Fibroblast of gingiva (primary cell): ENCODE data around the gene NFE2L2.
A peak's percentile ranks its signal among the peaks of the same experiment; 100 is the strongest.
"Not testable (repeated sequence)": the region's sequence is repeated elsewhere in the genome, so short reads cannot be mapped to it uniquely, and the experiment has no call there.

Experiments used
- DNase-seq: peaks from one replicate; pipeline ENCODE4 v3.0.0-alpha.2; 2011; ENCODE audit warnings: low read depth

The NFE2L2 gene

DNA sequence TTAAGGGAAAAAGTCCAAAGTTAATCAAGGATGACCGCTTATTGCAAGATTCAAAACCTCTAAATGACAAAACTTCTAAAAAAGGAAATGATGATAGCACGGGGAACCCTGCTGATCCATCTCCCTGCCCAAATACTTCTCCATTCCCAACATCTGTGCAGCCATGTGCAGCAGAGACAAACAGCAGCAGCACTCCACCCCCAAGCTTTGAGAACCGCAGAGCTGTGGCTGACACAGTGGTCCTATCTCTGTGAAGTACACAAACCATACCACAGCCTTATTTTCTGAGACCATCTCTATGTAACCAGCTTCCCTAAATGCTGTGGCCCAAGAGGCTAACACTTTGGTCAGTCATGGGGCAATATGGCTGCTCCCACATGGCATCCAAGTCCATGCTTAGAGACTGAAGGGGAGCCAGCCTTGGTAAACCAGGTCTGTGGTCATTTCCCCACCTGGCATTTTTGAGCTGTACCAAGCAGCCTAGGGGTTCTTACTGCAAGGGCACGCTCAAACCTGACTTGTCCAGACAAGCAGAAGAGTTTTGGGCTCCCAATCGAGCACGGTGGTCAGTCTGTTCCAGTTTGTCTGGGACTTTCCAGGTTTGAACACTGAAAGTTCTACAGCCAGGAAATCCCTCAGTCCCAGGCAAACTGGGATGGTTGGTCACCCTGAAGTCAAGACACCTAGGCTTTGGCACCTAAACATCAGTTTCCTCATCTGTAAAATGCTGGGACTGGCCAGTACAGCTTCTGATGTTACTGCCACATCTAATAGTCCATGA, 17.1 kb upstream of the NFE2L2 start:
- peak; percentile 33 for DNase-seq

- DNase-seq, result no peak
Observed at GRCh38 chr2:177279847-177280246, 15.3 kb upstream of the NFE2L2 start.

DNA sequence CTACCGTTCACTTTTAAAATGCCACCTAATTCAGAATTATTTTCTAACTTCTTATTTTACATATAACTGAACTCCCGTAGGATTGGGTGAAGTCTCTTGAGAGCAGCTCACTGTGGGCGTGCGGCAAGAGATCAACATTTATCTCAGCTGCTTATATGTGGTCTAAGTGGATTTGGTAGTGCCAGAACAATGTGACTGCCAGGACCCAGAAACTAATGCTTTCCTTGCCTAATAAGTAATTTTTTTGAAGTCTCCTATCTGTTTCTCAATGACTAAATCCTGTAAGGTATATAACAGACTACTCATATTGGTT, 11.2 kb upstream of the NFE2L2 start:
- DNase-seq, result peak; percentile 69

DNA sequence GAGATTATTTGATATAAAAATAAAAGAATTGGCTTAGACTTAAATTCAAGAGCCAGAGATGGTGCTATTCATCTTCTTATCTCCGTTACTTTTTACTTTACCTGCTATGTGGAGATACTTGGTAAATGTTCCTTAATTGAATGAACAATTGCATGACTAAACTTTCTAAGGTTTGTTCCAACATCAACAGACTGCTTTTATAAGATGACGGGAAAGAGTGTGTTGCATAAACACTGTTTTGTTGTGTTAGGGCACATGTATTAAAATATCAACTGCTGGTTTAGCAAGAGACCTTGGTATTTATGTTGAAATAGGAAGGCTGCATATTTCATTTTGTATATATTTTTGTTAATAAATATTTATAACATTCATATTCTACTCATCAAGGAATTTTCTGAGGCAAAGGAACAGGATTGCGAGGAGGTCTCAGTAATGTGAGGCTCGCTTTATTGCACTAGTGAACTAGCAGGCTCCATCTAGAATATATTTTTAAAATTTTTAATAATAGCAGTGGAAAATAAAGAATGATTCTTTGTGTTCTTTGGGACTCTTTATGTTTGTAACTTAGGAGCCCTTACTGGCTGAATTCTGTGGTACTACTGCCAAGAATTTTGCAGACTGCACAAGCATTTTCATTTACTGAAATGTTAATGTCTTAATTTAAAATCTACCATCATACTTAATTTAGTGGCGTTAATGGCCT, 10.7 kb upstream of the NFE2L2 start:
- DNase-seq, result peak; percentile 93

DNA sequence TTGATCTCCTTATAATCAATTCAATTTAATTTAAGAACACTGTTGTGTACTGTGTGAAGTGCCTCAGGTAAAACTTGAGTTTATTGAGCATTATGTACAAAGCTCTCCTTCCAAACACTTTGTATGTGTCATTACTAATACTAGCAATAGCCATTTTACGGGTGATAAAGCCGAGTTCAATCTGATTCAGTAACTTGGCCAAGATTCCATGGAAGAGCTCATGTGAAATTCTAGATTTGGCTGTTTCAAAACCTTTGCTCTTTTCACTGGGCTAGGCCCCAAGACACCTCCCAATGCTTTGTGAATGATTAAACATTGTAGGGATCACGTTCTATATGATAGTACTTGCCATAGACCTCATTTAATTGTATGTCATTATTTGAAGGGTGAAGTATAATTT, 8.9 kb upstream of the NFE2L2 start:
- DNase-seq, result peak; percentile 72

GRCh38 chr2:177272765-177273164, 8.2 kb upstream of the NFE2L2 start:
- no peak for DNase-seq

- DNase-seq, result no peak
Observed at GRCh38 chr2:177271981-177272666, 7.6 kb upstream of the NFE2L2 start.

GRCh38 chr2:177270531-177270930, 6.0 kb upstream of the NFE2L2 start:
- no peak for DNase-seq

DNA sequence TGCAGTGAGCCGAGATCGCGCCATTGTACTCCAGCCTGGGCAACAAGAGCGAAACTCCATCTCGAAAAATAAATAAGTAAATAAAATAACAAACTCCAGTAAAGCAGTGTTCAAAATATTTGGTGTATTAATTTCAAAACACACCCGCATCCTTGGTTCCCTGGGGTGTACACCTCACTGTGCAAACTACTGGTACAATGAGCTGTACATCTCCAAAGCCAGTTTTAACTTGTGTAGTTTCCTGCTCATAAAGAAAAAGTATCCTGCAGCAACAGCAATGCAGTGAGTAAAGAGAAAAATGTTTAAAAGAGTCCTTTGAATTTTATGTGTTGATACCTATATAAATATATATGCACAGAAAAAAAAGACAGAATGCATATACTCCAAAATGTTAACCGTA, 4.4 kb upstream of the NFE2L2 start:
- DNase-seq, result no peak

- DNase-seq, result no peak
Observed at GRCh38 chr2:177268187-177268871, 3.8 kb upstream of the NFE2L2 start.

GRCh38 chr2:177266955-177267354, 2.4 kb upstream of the NFE2L2 start:
- DNase-seq, result not testable (repeated sequence)

DNA sequence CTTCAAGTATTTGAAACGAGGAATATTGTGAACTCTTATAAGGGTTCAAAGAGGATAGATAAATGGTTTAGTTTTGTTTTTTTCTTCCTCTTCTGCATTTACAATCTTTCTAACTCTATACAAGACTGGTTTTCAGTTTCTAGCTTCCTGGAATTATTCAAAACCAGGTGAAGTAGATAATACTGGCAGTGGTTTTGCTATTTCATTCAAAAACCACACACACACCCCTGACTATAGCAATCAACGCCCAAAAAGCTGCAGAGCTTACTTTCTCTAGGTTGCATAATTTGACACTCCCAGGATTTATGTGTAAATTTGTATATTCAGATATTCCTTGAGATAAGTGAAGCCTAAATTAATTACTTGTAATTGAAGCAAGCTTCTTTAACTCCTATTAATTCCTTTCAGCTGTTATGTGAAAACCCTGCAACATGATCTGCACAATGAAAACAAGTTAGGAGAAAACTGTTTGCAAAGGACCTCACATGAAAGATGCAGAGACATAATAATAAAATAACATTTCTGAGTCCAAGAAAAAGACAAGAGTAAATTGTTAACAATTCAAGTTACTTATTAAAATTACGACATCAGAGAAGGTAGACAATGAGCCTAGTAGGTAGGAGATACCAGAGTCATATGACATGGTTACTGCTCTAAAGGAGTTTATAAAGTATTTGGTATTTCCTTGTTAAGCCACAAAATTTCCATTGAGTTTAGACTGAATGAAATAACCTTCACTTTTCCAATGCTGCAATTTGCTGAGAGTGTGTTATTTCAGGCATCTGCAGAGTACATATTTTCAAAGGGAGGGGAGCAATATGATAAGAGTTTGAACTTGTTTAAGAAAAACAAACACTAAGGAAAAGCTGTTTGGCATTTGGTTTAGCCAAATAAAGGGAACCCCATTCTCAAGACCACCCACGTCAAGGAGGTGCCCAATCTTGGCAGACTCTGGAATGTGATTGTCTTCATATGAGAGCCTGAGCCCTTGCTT, 1.6 kb upstream of the NFE2L2 start:
- peak; percentile 46 for DNase-seq

- DNase-seq, result peak; percentile 36
Observed at GRCh38 chr2:177264209-177264692, 276 bp downstream of the NFE2L2 start.

GRCh38 chr2:177263451-177264208, 897 bp downstream of the NFE2L2 start:
- DNase-seq, result peak; percentile 99

DNA sequence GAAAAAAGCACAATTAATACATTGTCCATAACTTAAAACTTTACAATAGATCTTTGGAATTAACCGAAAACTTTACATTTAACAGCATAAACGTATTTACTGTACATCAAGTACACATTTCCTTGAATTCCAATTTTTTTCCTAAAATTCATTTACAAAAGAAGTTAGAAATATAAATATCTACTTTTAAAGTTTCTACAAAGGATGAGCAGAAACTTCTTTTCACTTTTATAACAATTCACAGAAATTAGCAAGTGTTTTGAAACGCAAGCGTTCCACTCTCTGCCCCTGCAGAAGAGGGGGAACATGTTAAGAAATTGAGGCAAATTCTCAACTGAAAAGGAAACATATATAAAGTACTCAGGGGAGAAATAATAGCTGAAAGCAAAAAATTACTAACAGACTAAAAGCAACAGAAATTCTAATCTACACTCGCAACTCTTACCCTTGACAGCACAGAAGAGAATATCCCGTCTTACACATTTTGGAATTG, 1.5 kb downstream of the NFE2L2 start:
- no peak for DNase-seq

DNA sequence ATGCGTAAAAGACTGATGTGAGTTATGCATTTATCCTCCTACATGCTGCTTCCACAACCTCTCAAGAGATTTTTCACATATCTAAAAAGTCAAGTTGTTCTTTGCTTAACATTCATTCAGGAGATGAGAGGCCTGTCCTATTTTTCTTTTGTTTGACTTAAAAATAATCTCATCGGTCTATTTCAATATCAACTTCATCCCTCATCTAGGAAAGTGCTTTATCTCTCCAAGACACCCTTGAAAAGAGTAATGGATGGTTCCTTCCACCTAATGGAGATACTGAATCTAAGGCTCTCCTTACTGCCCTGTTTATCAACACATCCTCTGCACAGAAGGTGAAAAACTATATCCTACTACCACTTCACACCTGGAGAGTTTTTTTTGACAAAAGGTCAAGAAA, 2.4 kb downstream of the NFE2L2 start:
- no peak for DNase-seq

GRCh38 chr2:177261116-177262060, 3.1 kb downstream of the NFE2L2 start:
- DNase-seq, result no peak

- no peak for DNase-seq
Observed at GRCh38 chr2:177260379-177260778, 4.1 kb downstream of the NFE2L2 start.

GRCh38 chr2:177258059-177258458, 6.5 kb downstream of the NFE2L2 start:
- no peak for DNase-seq
